Measurements from ENCODE around the gene MUC4. TPM values are rescaled to one million over a fixed set of nuclear protein-coding genes. Genes with fewer than 3 reads are reported as not detected.

The MUC4 gene
- polyA plus RNA-seq, 3 donors = not detected

DNA sequence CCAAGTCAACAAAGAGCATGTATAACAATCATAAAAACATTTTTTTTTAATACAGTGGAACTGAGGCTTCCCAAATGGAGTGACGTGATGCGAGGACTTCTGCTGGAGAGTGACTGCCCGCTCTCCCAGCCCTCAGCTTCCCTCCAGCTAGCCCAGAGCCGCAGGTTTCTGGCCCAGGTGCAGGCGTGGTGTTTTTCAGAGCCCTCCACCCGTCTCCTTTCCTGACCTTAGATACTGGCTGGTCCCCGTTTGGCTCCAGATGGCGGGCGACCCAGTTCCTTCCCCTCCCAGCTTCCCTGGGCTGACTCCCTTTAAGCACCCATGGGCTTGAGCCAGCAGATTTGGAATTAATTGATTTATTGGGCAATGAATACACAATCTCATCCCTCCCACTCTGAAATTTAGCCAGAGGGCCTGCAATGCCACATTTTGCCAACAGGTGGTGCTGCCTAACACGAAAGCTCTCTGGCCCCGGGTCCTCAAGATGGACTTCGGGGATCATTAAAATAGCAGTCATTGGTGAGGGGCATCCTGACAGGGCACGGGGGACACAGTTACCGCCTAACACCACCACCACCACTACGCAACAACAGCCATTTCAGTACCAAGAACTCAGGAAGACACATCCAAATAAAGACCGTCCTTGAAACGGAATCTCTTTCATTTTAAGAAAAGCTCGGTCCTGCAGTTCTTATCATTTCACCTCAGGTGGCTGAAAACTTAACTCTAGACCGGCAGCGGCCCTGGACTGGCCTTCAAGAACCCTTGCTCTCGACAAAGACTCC lies 47.5 kb upstream of the MUC4 start:
- TF ChIP-seq, protein P1, sequence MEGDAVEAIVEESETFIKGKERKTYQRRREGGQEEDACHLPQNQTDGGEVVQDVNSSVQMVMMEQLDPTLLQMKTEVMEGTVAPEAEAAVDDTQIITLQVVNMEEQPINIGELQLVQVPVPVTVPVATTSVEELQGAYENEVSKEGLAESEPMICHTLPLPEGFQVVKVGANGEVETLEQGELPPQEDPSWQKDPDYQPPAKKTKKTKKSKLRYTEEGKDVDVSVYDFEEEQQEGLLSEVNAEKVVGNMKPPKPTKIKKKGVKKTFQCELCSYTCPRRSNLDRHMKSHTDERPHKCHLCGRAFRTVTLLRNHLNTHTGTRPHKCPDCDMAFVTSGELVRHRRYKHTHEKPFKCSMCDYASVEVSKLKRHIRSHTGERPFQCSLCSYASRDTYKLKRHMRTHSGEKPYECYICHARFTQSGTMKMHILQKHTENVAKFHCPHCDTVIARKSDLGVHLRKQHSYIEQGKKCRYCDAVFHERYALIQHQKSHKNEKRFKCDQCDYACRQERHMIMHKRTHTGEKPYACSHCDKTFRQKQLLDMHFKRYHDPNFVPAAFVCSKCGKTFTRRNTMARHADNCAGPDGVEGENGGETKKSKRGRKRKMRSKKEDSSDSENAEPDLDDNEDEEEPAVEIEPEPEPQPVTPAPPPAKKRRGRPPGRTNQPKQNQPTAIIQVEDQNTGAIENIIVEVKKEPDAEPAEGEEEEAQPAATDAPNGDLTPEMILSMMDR (IDR thresholded peaks at IDR 0.05) = peak; percentile 93
- Mint-ChIP-seq H3K27ac (peak overlapping the region in 1 of 7 donors; percentile 71), H3K36me3 (peaks cover 6 to 13% of the 10 kb centered on the region in 2 donors), H3K27me3 (ENCODE audit: low read depth in 3 of 3) (peaks cover 9 to 29% (median 17%) of the 10 kb centered on the region in 3 donors), H3K4me1 (peaks cover 16% of the 10 kb centered on the region), H3K9me3 (peaks cover 0 to 2% (median 0%) of the 10 kb centered on the region in 7 donors), H3K4me3 (peak overlapping the region; percentile 79 to 82)
- 20% methylated on average over 12 of the region's 21 CpGs for WGBS (ENCODE audit: insufficient coverage)
- Histone ChIP-seq H3K4me2 (replicated peaks; ENCODE audit: extremely low read depth, low read length, poor library complexity, severe bottlenecking) (peak overlapping the region; percentile 10), H3K27ac (ENCODE audit: low read depth in 1 of 2, low read length in 2 of 2) (no peak overlapping the region), H3K4me3 (replicated peaks in 1 of 3; ENCODE audit: low read depth in 2 of 3, low read length in 3 of 3) (no peak overlapping the region), H3K9me3 (replicated peaks in 1 of 2; ENCODE audit: control insufficient read depth in 1 of 2, insufficient read depth in 1 of 2, low read length in 2 of 2) (no peaks in the 10 kb centered on the region), H3K36me3 (replicated peaks in 1 of 2; ENCODE audit: control insufficient read depth in 1 of 2, insufficient read depth in 2 of 2, low read length in 2 of 2) (peaks cover 7 to 8% of the 10 kb centered on the region in 2 donors), H4K20me1 (ENCODE audit: insufficient read depth, low read length) (peaks cover 23% of the 10 kb centered on the region), H3K27me3 (ENCODE audit: control insufficient read depth in 2 of 2, insufficient read depth in 2 of 2, low read length in 2 of 2) (peaks cover 0 to 5% of the 10 kb centered on the region in 2 donors), H2AFZ (ENCODE audit: insufficient read depth, low read depth, low read length, poor library complexity, severe bottlenecking) (peak overlapping the region; percentile 56), H3K9ac (ENCODE audit: insufficient read depth, low read length, poor library complexity, severe bottlenecking) (no peak overlapping the region), H3K4me1 (ENCODE audit: control insufficient read depth in 1 of 2, insufficient read depth in 2 of 2, low read length in 2 of 2) (peaks cover 4% of the 10 kb centered on the region in 2 donors), H3K79me2 (ENCODE audit: insufficient read depth, low read length) (no peaks in the 10 kb centered on the region)
- DNase-seq = peak; percentile 43 to 58 (median 57)
- intact Hi-C loops (cut with micrococcal nuclease) = loop anchor here in 1 of 2 donors (2.0 kb wide), 1 partner anchor 32 kb away; no protein-coding TSS in a partner anchor

DNA sequence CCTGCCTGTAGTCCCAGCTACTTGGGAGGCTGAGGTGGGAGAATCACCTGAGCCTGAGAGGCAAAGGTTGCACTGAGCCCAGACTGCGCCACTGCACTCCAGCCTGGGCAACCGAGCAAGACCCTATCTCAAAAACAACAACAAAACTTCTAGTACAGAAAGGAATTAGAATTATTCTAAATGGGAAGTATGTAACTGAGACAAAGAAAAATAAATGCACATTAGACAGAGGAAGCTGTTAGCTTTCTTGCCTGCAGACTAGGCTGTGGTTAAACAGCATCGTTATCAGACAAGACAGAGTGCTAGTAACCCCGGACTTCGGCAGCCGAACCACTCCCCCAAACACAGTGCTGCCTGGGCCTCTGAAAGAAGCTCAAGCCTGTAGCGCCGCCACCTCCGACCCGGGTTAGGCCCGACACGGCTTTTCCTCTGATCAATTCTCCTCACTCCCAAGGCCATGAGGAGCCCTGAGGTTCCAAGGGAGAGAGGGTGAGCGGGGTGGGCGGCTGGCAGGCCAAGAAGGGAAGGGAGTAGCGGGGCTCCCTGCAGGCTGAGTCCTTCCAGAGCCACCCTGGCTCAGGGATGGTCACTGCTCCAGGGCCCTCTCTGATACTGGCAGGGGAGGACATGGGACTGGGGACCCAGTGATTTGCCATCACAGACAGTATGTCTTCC lies 44.8 kb upstream of the MUC4 start:
- H3K27me3 ChIP-seq (ENCODE audit: control insufficient read depth in 2 of 2, insufficient read depth in 2 of 2, low read length in 2 of 2) = peaks cover 0 to 15% of the 10 kb centered on the region in 2 donors
- DNase-seq = no peak
- no peak overlapping the region for H3K4me3 ChIP-seq (replicated peaks in 1 of 3; ENCODE audit: low read depth in 2 of 3, low read length in 3 of 3)
- peaks cover 20 to 41% (median 28%) of the 10 kb centered on the region in 3 donors for H3K27me3 Mint-ChIP-seq (ENCODE audit: low read depth in 3 of 3)
- no peaks in the 10 kb centered on the region for H3K9me3 ChIP-seq (replicated peaks in 1 of 2; ENCODE audit: control insufficient read depth in 1 of 2, insufficient read depth in 1 of 2, low read length in 2 of 2)
- peaks cover 4% of the 10 kb centered on the region in 2 donors for H3K4me1 ChIP-seq (ENCODE audit: control insufficient read depth in 1 of 2, insufficient read depth in 2 of 2, low read length in 2 of 2)
- TF ChIP-seq, protein P1 (IDR thresholded peaks at IDR 0.05) = no peak
- intact Hi-C loops (cut with micrococcal nuclease) = no loop called here
- H3K27ac Mint-ChIP-seq = no peak overlapping the region
- peaks cover 15% of the 10 kb centered on the region for H3K4me1 Mint-ChIP-seq
- no peak overlapping the region for H3K9ac ChIP-seq (ENCODE audit: insufficient read depth, low read length, poor library complexity, severe bottlenecking)
- 7% methylated on average over 6 of the region's 15 CpGs for WGBS (ENCODE audit: insufficient coverage)
- H3K4me3 Mint-ChIP-seq = peak overlapping the region in 1 of 2 donors; percentile 55
- no peaks in the 10 kb centered on the region for H3K36me3 Mint-ChIP-seq
- peaks cover 0 to 2% (median 0%) of the 10 kb centered on the region in 7 donors for H3K9me3 Mint-ChIP-seq
- no peaks in the 10 kb centered on the region for H3K79me2 ChIP-seq (ENCODE audit: insufficient read depth, low read length)
- no peaks in the 10 kb centered on the region for H4K20me1 ChIP-seq (ENCODE audit: insufficient read depth, low read length)
- no peak overlapping the region for H3K27ac ChIP-seq (ENCODE audit: low read depth in 1 of 2, low read length in 2 of 2)
- H3K4me2 ChIP-seq (replicated peaks; ENCODE audit: extremely low read depth, low read length, poor library complexity, severe bottlenecking) = no peak overlapping the region
- H3K36me3 ChIP-seq (replicated peaks in 1 of 2; ENCODE audit: control insufficient read depth in 1 of 2, insufficient read depth in 2 of 2, low read length in 2 of 2) = no peaks in the 10 kb centered on the region
- H2AFZ ChIP-seq (ENCODE audit: insufficient read depth, low read depth, low read length, poor library complexity, severe bottlenecking) = peak overlapping the region; percentile 47

Data from CD14-positive monocyte (primary cell).